ENCODE measurements around the gene TMEM87A. TPM values are rescaled to one million over a fixed set of nuclear protein-coding genes. Genes with fewer than 3 reads are reported as not detected.
A peak's percentile ranks its signal among the peaks of the same experiment; 100 is the strongest.

TMEM87A gene
- total RNA-seq, 2 experiments from 2014 or later: 23.6 to 24.7 TPM

- TF ChIP-seq CTCF (IDR thresholded peaks at IDR 0.05): no peak
- Mint-ChIP-seq H3K36me3 (ENCODE audit: low read depth) (peaks cover 2% of the 10 kb centered on the region), H3K9me3 (no peaks in the 10 kb centered on the region), H3K27me3 (no peaks in the 10 kb centered on the region), H3K4me3 (no peak overlapping the region), H3K27ac (no peak overlapping the region), H3K4me1 (ENCODE audit: low read depth) (no peaks in the 10 kb centered on the region)
- CTCF ChIA-PET: no interaction called here
- POLR2A ChIA-PET: interaction anchor here (1.1 to 1.2 kb wide), 2 partner anchors 9 to 209 kb away, joined by 3 to 5 read pairs; partner anchors contain the start of genes GANC, TMEM87A and ZNF106
- intact Hi-C loops (cut with micrococcal nuclease): no loop called here
- ATAC-seq (no peak), DNase-seq (no peak)
Observed at GRCh38 chr15:42282344-42282743, 9.1 kb upstream of the TMEM87A start.

- no peak overlapping the region for H3K4me3 Mint-ChIP-seq
- ChIA-PET POLR2A (no interaction called here), CTCF (no interaction called here)
- intact Hi-C loops (cut with micrococcal nuclease): no loop called here
- no peaks in the 10 kb centered on the region for H3K9me3 Mint-ChIP-seq
- H3K36me3 Mint-ChIP-seq (ENCODE audit: low read depth): peaks cover 3% of the 10 kb centered on the region
- no peaks in the 10 kb centered on the region for H3K27me3 Mint-ChIP-seq
- ATAC-seq: no peak
- no peak for TF ChIP-seq CTCF (IDR thresholded peaks at IDR 0.05)
- DNase-seq: no peak
- H3K27ac Mint-ChIP-seq: no peak overlapping the region
- peaks cover 11% of the 10 kb centered on the region for H3K4me1 Mint-ChIP-seq (ENCODE audit: low read depth)
Observed at GRCh38 chr15:42279234-42279723, 6.0 kb upstream of the TMEM87A start.

DNA sequence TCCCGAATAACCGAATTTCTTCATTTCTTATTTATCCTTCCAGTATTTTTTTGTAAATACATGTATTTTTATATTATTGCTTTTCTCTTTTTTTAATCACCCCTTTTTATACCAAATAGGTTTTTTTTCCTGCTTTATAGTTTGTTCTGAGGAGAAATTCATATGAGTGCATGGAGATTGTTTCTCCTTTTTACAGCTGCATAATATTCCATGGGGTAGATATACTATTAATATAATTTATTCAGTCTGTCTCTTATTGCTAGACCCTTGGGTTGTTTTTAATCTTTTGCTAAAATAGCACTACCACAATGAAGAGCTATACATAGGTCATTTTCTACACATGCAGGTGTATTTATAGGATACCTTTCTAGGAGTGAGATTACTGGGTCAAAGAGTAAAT lies 3.5 kb upstream of the TMEM87A start:
- ATAC-seq: no peak
- no peak for TF ChIP-seq CTCF (IDR thresholded peaks at IDR 0.05)
- H3K9me3 Mint-ChIP-seq: no peaks in the 10 kb centered on the region
- H3K27me3 Mint-ChIP-seq: no peaks in the 10 kb centered on the region
- CTCF ChIA-PET: interaction anchor here (1.2 to 1.4 kb wide), 3 partner anchors 33 to 85 kb away, joined by 3 read pairs; no protein-coding TSS in a partner anchor
- no peak overlapping the region for H3K4me3 Mint-ChIP-seq
- H3K36me3 Mint-ChIP-seq (ENCODE audit: low read depth): peaks cover 5% of the 10 kb centered on the region
- intact Hi-C loops (cut with micrococcal nuclease): no loop called here
- no peak overlapping the region for H3K27ac Mint-ChIP-seq
- POLR2A ChIA-PET: no interaction called here
- DNase-seq: no peak
- peaks cover 17% of the 10 kb centered on the region for H3K4me1 Mint-ChIP-seq (ENCODE audit: low read depth)

- TF ChIP-seq CTCF (IDR thresholded peaks at IDR 0.05): no peak
- DNase-seq (no peak), ATAC-seq (no peak)
- peaks cover 23% of the 10 kb centered on the region for H3K4me1 Mint-ChIP-seq (ENCODE audit: low read depth)
- H3K9me3 Mint-ChIP-seq: no peaks in the 10 kb centered on the region
- H3K4me3 Mint-ChIP-seq: peak overlapping the region; percentile 92
- intact Hi-C loops (cut with micrococcal nuclease): no loop called here
- H3K36me3 Mint-ChIP-seq (ENCODE audit: low read depth): peaks cover 5% of the 10 kb centered on the region
- ChIA-PET POLR2A (interaction anchor here (0.6 to 1.2 kb wide), 2 partner anchors 36 to 215 kb away, joined by 3 to 4 read pairs; partner anchors contain the start of gene ZNF106), CTCF (interaction anchor here (1.4 kb wide), 1 partner anchor 84 kb away, joined by 3 read pairs; no protein-coding TSS in a partner anchor)
- H3K27me3 Mint-ChIP-seq: no peaks in the 10 kb centered on the region
- peak overlapping the region; percentile 99 for H3K27ac Mint-ChIP-seq
Observed at GRCh38 chr15:42275780-42276391, 2.7 kb upstream of the TMEM87A start.

DNA sequence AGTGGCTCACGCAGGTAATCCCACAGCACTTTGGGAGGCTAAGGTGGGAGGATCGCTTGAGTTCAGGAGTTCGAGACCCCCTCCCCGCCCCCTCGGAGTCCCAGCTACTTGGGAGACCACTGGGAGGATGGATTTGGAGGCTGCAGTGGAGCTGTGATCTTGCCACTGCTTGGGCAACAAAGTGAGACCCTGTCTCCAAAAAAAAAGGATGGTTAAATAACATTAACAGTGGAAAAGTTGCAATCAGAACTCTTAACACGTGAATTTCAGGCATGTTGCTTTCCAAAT lies 1.4 kb upstream of the TMEM87A start:
- Mint-ChIP-seq H3K36me3 (ENCODE audit: low read depth) (peaks cover 6% of the 10 kb centered on the region), H3K27ac (peak overlapping the region; percentile 99), H3K4me3 (peak overlapping the region; percentile 92), H3K27me3 (no peaks in the 10 kb centered on the region), H3K4me1 (ENCODE audit: low read depth) (peaks cover 29% of the 10 kb centered on the region), H3K9me3 (no peaks in the 10 kb centered on the region)
- DNase-seq (no peak), ATAC-seq (no peak)
- intact Hi-C loops (cut with micrococcal nuclease): no loop called here
- ChIA-PET POLR2A (interaction anchor here (0.9 to 1.2 kb wide), 2 partner anchors 13 to 216 kb away, joined by 3 to 4 read pairs; partner anchors contain the start of gene ZNF106), CTCF (no interaction called here)
- TF ChIP-seq CTCF (IDR thresholded peaks at IDR 0.05): no peak

Data from activated CD8-positive, alpha-beta T cell treated with anti-CD3 and anti-CD28 coated beads for 36 hours (primary cell).